HEK293T (cell line): Measurements from ENCODE around the gene CHCHD3.
A peak's percentile ranks its signal among the peaks of the same experiment; 100 is the strongest.

Experiments
- CTCF ChIA-PET: fragments of 350-600 bp; formaldehyde crosslinking; extraction: SDS; loops from one replicate; lab custom pipeline; 2021; ENCODE audit warnings: antibody characterized with exemption, inconsistent platforms; lab: Yijun Ruan, JAX
- POLR2A ChIA-PET: fragments of 350-600 bp; formaldehyde crosslinking; extraction: SDS; loops from one replicate; lab custom pipeline; 2020; ENCODE audit warnings: antibody characterized with exemption, inconsistent platforms; lab: Yijun Ruan, JAX
- DNase-seq: peaks from one replicate; pipeline ENCODE4 v3.0.0; 2012; ENCODE audit warnings: mixed read lengths; ENCODE audit errors: extremely low spot score
- ARNT ChIP-seq: fragments of 450-650 bp; IDR thresholded peaks from 2 replicates; pipeline ENCODE4 v1.6.1; 2017; ENCODE audit warnings: mild to moderate bottlenecking
- BHLHE40 ChIP-seq: fragments of 450-650 bp; IDR thresholded peaks from 2 replicates; pipeline ENCODE4 v1.6.1; 2016; ENCODE audit warnings: mild to moderate bottlenecking, moderate library complexity, borderline replicate concordance
- CTBP1 ChIP-seq: fragments of 450-650 bp; IDR thresholded peaks from 2 replicates; pipeline ENCODE4 v1.6.1; 2016; ENCODE audit warnings: borderline replicate concordance
- ELF4 ChIP-seq: fragments of 450-650 bp; IDR thresholded peaks from 2 replicates; pipeline ENCODE4 v1.6.1; 2017; ENCODE audit warnings: antibody characterized with exemption
- FOXA1 ChIP-seq: fragments of 450-650 bp; IDR thresholded peaks from 2 replicates; pipeline ENCODE4 v1.6.1; 2016; ENCODE audit warnings: mild to moderate bottlenecking
- FOXK2 ChIP-seq: fragments of 450-650 bp; IDR thresholded peaks from 2 replicates; pipeline ENCODE4 v1.6.1; 2016; ENCODE audit warnings: mild to moderate bottlenecking
- FOXM1 ChIP-seq: fragments of 450-650 bp; IDR thresholded peaks from 2 replicates; pipeline ENCODE4 v1.6.1; 2017; ENCODE audit warnings: mild to moderate bottlenecking, borderline replicate concordance
- HDGF ChIP-seq: fragments of 450-650 bp; IDR thresholded peaks from 2 replicates; pipeline ENCODE4 v1.6.1; 2017; ENCODE audit warnings: antibody characterized with exemption, borderline replicate concordance
- L3MBTL2 ChIP-seq: fragments of 450-650 bp; conservative IDR thresholded peaks from 2 replicates; pipeline ENCODE4 v1.6.1; 2016; ENCODE audit warnings: mild to moderate bottlenecking
- LEF1 ChIP-seq: fragments of 450-650 bp; IDR thresholded peaks from 2 replicates; pipeline ENCODE4 v1.6.1; 2017; ENCODE audit warnings: mild to moderate bottlenecking, borderline replicate concordance
- NFRKB ChIP-seq: fragments of 450-650 bp; IDR thresholded peaks from 2 replicates; pipeline ENCODE4 v1.6.1; 2016; ENCODE audit warnings: mild to moderate bottlenecking, moderate library complexity
- PKNOX1 ChIP-seq: fragments of 450-650 bp; IDR thresholded peaks from 2 replicates; pipeline ENCODE4 v1.6.1; 2016
- SP1 ChIP-seq: fragments of 450-650 bp; IDR thresholded peaks from 2 replicates; pipeline ENCODE4 v1.6.1; 2017
- SUZ12 ChIP-seq: fragments of 450-650 bp; IDR thresholded peaks from 2 replicates; pipeline ENCODE4 v1.6.1; 2016; ENCODE audit warnings: mild to moderate bottlenecking
- TARDBP ChIP-seq: fragments of 450-650 bp; IDR thresholded peaks from 2 replicates; pipeline ENCODE4 v1.6.1; 2016
- ZNF384 ChIP-seq: fragments of 450-650 bp; IDR thresholded peaks from 2 replicates; pipeline ENCODE4 v1.6.1; 2016

The CHCHD3 gene

DNA sequence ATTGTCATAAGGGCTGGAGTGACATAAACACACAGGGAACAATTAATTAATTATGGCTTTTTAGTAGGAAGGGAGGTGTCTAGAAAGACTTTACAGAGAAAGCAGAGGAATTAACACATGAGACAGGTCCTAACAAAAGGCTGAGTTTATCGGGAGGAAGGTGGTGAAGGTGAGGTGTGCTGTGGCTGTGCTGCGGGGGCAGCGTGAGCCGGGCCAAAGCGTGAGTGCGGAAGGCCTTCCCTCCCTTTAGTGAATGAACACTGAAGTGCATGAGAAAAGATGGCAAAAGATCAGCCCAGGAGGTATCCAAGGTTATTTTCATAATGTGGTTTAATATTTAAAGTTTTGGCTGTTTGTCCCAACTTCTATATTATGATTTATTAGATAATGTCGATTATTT is 262.2 kb downstream of the CHCHD3 start:
- DNase-seq = no peak
- CTCF ChIA-PET = no interaction called here
- POLR2A ChIA-PET = no interaction called here
- TF ChIP-seq TARDBP = no peak
- TF ChIP-seq LEF1 = no peak
- TF ChIP-seq ARNT = no peak
- TF ChIP-seq NFRKB = no peak

DNA sequence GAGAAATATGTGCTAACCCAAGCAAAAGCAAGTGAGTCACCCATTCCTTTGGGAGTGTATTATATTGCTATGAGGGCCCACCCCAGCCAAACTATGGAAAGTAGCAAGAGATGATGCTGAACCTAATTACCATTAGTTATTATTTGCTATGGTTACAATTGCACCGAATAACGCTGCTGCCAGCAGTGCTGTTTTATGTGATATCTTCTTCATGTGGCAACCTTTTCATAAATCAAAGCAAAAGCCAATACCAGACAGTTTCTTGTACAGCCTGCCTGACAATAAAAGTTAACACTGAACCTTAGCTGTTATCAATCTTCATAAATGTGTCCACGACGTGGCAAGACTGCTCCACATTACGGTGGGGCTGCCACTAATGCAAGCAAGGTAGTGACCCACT is 263.9 kb downstream of the CHCHD3 start:
- POLR2A ChIA-PET = no interaction called here
- DNase-seq = peak; percentile 14
- TF ChIP-seq HDGF (no peak), L3MBTL2 (no peak), CTBP1 (no peak), FOXA1 (no peak), SP1 (no peak), BHLHE40 (no peak), PKNOX1 (peak; percentile 81), NFRKB (no peak)
- CTCF ChIA-PET = no interaction called here

GRCh38 chr7:132815696-132816311 is 266.1 kb downstream of the CHCHD3 start:
- ChIA-PET CTCF (no interaction called here), POLR2A (no interaction called here)
- DNase-seq = no peak
- TF ChIP-seq FOXA1 (no peak), CTBP1 (no peak), FOXK2 (no peak), FOXM1 (no peak), ELF4 (no peak), TARDBP (no peak)

GRCh38 chr7:132815130-132815529 is 266.8 kb downstream of the CHCHD3 start:
- ChIA-PET POLR2A (no interaction called here), CTCF (no interaction called here)
- DNase-seq = no peak
- TF ChIP-seq ELF4 (no peak), CTBP1 (no peak), TARDBP (no peak), FOXA1 (no peak), LEF1 (no peak), ZNF384 (no peak), HDGF (no peak), FOXK2 (no peak), SUZ12 (no peak), SP1 (no peak), PKNOX1 (no peak), ARNT (no peak), L3MBTL2 (no peak), FOXM1 (no peak), NFRKB (no peak), BHLHE40 (no peak)

DNA sequence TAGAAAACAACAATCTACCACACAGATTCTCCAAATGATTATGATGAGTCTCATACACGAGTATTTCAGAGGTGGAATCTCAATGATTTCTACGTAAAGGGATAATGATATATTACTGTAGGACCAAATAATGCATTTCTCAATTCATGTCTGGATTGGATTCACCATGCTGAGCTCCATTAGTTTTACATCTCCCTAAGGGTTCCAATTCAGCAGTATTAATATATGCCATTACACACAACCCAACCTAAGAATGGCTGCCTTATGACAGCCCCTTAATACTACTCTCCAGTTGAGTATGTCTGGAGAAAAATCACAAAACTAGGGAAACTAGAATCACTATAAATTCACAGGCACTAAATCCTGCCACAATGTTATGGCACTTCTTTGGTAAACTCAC is 271.3 kb downstream of the CHCHD3 start:
- ChIA-PET POLR2A (no interaction called here), CTCF (no interaction called here)
- no peak for TF ChIP-seq L3MBTL2
- TF ChIP-seq ARNT = no peak
- no peak for TF ChIP-seq ZNF384
- no peak for TF ChIP-seq SP1
- no peak for TF ChIP-seq FOXK2
- no peak for TF ChIP-seq PKNOX1
- TF ChIP-seq FOXM1 = no peak
- TF ChIP-seq ELF4 = no peak
- TF ChIP-seq SUZ12 = no peak
- TF ChIP-seq TARDBP = no peak
- TF ChIP-seq CTBP1 = no peak
- TF ChIP-seq NFRKB = no peak
- TF ChIP-seq HDGF = no peak
- no peak for TF ChIP-seq BHLHE40
- no peak for DNase-seq

GRCh38 chr7:132806834-132807233 is 275.1 kb downstream of the CHCHD3 start:
- TF ChIP-seq SP1 (no peak), ELF4 (no peak), HDGF (no peak), L3MBTL2 (no peak), BHLHE40 (no peak), FOXM1 (no peak), FOXK2 (no peak), PKNOX1 (no peak), TARDBP (no peak), LEF1 (no peak), ZNF384 (no peak), SUZ12 (no peak), FOXA1 (no peak), ARNT (no peak), CTBP1 (no peak), NFRKB (no peak)
- ChIA-PET CTCF (no interaction called here), POLR2A (no interaction called here)

More at GRCh38 chr7:132806834-132807233, 275.1 kb downstream of the CHCHD3 start:
- no peak for DNase-seq
